DOHH2 (cell line): ENCODE data around the gene ATP10B.

Experiments
- CTCF ChIP-seq: fragments of 200-600 bp; sonication (generic); IDR thresholded peaks from one replicate; pipeline ENCODE4 v1.5.1; 2014; ENCODE audit warnings: antibody characterized with exemption, mild to moderate bottlenecking, low read depth, low read length; ENCODE audit not compliant: poor library complexity, severe bottlenecking
- EZH2phosphoT487 ChIP-seq: fragments of 200-600 bp; sonication (generic); IDR thresholded peaks from 2 replicates; pipeline ENCODE4 v1.6.1; 2017; ENCODE audit warnings: borderline replicate concordance, mild to moderate bottlenecking, antibody characterized with exemption, low read length, moderate library complexity, mixed read lengths

- no peak for TF ChIP-seq EZH2phosphoT487
- no peak for TF ChIP-seq CTCF
These were observed 225.7 kb downstream of the ATP10B start for GRCh38 chr5:160626322-160626721.
